GM18502 (cell line): Measurements from ENCODE around the gene IDI2.
"Not testable (repeated sequence)": the region's sequence is repeated elsewhere in the genome, so short reads cannot be mapped to it uniquely, and the experiment has no call there.

ENCODE experiments used
- ATAC-seq: cut with Tn5 transposase; IDR thresholded peaks from one replicate; pipeline ENCODE4 v1.9.1; 2021; ENCODE audit warnings: mild to moderate bottlenecking; ENCODE audit not compliant: unreplicated experiment, poor library complexity

IDI2 gene

GRCh38 chr10:1048349-1048731, 22.7 kb upstream of the IDI2 start:
- no peak for ATAC-seq

- ATAC-seq = no peak
These were observed 22.3 kb upstream of the IDI2 start for GRCh38 chr10:1047937-1048336.

- ATAC-seq = no peak
These were observed 19.8 kb upstream of the IDI2 start for GRCh38 chr10:1045415-1045814.

GRCh38 chr10:1044964-1045363, 19.3 kb upstream of the IDI2 start:
- ATAC-seq = no peak

GRCh38 chr10:1044146-1044545, 18.5 kb upstream of the IDI2 start:
- ATAC-seq = no peak

GRCh38 chr10:1043532-1043995, 17.9 kb upstream of the IDI2 start:
- ATAC-seq = peak; percentile 58

- ATAC-seq = no peak
These were observed 15.9 kb upstream of the IDI2 start for GRCh38 chr10:1041514-1041913.

GRCh38 chr10:1040133-1040532, 14.5 kb upstream of the IDI2 start:
- no peak for ATAC-seq

- ATAC-seq = not testable (repeated sequence)
These were observed 13.1 kb upstream of the IDI2 start for GRCh38 chr10:1038769-1039168.

- no peak for ATAC-seq
These were observed 11.4 kb upstream of the IDI2 start for GRCh38 chr10:1037098-1037497.

- ATAC-seq = peak; percentile 58
These were observed 10.7 kb upstream of the IDI2 start for GRCh38 chr10:1036341-1036791.

- ATAC-seq = no peak
These were observed 9.5 kb upstream of the IDI2 start for GRCh38 chr10:1035201-1035600.

GRCh38 chr10:1034758-1035157, 9.1 kb upstream of the IDI2 start:
- ATAC-seq = no peak

- no peak for ATAC-seq
These were observed 7.9 kb upstream of the IDI2 start for GRCh38 chr10:1033601-1034000.

GRCh38 chr10:1029838-1030237, 4.2 kb upstream of the IDI2 start:
- no peak for ATAC-seq

GRCh38 chr10:1026578-1026977, 919 bp upstream of the IDI2 start:
- no peak for ATAC-seq

GRCh38 chr10:1024103-1024502, 1.6 kb downstream of the IDI2 start:
- no peak for ATAC-seq

- ATAC-seq = no peak
These were observed 3.2 kb downstream of the IDI2 start for GRCh38 chr10:1022413-1022812.

- ATAC-seq = no peak
These were observed 4.7 kb downstream of the IDI2 start for GRCh38 chr10:1020958-1021357.

GRCh38 chr10:1020460-1020859, 5.2 kb downstream of the IDI2 start:
- ATAC-seq = no peak

- ATAC-seq = no peak
These were observed 6.3 kb downstream of the IDI2 start for GRCh38 chr10:1019362-1019761.

- ATAC-seq = no peak
These were observed 10.0 kb downstream of the IDI2 start for GRCh38 chr10:1015688-1016087.

GRCh38 chr10:1011696-1012095, 14.0 kb downstream of the IDI2 start:
- no peak for ATAC-seq
